COLO668 (cell line): ENCODE results near the gene CADM1.

Source experiments
- DNase-seq: peaks from one replicate; lab custom pipeline; 2025; ENCODE audit not compliant: unreplicated experiment; lab: John Stamatoyannopoulos, UW

The CADM1 gene

GRCh38 chr11:115504276-115505158 lies at the start of gene CADM1:
Gene CADM1, minus strand, starts transcription at chr11:115504415.
- peak; percentile 98 for DNase-seq

DNA sequence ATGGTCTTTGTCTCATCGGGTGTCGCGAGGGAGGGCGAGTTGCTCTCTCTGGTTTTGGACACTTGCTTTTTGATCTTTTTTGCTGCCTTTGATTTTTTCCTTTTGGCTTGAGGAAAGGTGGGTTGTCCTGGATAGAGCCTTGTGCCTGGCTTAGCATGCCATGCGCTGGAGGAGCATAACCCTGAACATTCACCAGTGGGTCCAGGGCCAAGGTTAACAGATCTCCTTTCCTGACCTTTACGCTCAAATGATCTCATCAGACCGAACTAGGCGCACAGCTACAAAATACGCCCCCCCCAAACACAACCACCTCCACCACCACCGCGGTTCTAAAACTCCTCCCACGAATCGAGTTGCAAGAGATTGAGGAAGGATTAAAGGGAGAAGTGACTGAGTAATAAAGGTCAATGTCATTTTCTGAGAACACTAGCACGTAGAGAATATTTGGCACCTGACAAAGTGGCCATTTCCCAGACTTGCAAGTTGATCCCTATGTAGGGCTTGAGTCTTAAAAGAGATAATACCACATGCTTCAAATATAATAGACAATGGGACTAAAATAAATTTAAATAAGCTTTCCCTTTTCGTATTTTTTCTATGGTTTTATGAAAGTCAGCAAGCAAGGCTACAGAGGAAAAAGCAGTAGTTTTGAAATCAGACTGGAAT lies 48.7 kb upstream of the CADM1 start:
- no peak for DNase-seq

GRCh38 chr11:115552151-115552772 lies 48.0 kb upstream of the CADM1 start:
- peak; percentile 29 for DNase-seq

- DNase-seq = no peak
Observed at GRCh38 chr11:115550291-115551059, 46.3 kb upstream of the CADM1 start.

DNA sequence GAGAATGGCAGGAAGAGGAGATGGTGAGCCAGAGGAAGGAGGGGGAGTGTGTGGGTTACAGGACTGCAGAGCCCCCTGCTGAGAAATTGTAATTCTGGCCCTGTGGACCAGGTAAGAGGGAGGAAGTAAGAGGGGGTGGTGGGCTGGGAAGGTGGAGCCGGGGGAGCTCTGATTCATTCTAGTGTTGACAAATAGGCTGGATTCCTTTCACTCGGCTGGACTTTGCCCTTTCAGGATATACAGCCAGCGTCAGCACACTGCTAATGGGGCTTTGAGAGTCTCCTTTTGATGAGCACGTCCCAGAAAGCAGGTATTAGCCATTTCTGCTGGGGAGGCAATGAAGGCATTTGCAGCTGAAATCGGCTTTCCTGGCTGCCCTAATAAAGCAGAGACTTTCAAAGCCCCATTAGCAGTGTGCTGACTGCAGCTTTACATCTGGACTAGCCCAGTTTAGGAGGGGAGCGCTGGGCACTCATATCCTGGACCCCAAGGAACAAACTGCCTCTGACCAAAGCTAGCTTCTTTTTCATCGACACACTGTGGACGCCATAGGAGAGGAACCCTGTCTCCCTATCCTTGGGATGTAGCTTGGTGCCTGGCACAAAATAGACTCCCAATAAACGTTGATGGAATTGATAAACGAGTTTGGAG lies 44.8 kb upstream of the CADM1 start:
- DNase-seq = peak; percentile 90

GRCh38 chr11:115545581-115546210 lies 41.5 kb upstream of the CADM1 start:
- no peak for DNase-seq

GRCh38 chr11:115544422-115544948 lies 40.3 kb upstream of the CADM1 start:
- DNase-seq = peak; percentile 21

DNA sequence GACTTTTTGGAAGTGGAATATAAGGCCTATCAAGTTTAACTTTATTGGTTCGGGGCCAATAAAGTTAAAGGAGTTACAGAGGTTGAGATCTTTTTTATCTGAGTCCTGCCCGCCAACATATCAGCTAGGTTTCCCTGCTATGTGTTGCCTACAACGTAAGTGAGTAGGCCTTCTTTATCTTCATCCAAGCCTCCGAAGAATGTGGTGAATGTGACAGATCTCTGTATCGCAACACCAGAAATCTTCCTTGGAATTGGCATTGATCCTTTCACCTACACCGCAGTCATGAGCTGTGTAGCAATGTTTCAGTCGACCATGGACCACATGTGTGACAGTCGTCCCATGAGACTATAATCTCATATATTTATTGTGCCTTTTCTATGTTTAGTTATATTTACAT lies 37.3 kb upstream of the CADM1 start:
- DNase-seq = no peak

DNA sequence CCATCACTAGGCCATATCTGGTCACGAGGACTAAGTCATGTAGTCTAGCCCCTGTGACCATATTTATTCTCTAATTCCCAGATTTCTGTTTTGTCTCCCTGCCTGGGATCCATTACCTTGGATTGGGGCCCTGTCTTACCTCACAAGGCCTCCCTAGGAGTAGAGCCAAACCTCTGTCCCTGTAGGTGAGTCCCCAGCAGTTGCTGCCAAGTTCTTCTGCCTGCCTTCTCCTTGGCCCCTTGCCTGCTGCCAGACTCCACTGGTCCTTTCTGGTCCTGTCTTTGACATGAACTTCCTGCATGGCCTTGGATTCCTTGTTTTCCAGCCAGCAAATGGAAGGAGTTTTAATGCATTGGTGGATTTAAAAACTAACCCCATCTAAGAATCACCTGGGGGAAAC lies 35.6 kb upstream of the CADM1 start:
- DNase-seq = no peak

DNA sequence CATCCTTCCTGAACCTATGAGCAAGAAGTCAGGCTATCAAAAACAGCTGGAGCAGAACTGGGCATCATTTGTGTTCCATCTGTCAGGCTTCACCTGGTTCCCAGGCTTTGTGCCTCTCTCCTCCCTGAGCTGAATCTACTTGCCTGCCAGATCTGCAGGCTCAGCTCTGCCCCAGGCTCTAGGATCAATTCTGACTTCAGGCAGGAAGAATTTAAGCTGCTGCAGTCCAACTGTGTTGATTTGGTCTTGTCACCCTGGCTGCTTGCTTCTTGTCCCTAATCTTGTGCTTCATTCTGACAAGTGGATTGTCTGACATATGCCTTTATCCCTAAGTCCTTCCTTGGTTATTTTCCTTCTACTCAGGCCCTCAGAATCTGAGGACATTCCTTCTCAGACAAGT lies 31.6 kb upstream of the CADM1 start:
- DNase-seq = no peak

- DNase-seq = no peak
Observed at GRCh38 chr11:115530752-115531151, 26.5 kb upstream of the CADM1 start.

DNA sequence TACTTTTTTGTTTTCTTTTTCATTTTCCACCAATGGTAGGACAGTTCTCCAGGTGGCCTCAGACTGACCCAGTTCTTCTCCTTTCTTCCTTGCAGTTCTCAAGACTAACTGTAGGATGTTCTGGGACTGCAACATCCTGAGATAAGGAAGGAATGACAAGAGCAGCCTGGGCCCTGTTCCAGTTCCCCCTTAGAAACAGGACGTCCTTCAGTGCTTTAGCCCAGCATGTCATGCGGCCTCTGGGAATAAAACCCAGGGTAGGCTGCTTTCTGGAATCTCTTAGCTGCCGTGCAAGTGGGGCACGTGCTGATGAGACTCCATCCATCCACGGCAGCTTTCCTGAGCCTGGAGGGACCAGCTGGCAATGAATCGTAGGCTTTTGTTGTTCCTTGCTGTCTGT lies 24.0 kb upstream of the CADM1 start:
- no peak for DNase-seq

GRCh38 chr11:115527534-115528125 lies 23.4 kb upstream of the CADM1 start:
- DNase-seq = peak; percentile 29

DNA sequence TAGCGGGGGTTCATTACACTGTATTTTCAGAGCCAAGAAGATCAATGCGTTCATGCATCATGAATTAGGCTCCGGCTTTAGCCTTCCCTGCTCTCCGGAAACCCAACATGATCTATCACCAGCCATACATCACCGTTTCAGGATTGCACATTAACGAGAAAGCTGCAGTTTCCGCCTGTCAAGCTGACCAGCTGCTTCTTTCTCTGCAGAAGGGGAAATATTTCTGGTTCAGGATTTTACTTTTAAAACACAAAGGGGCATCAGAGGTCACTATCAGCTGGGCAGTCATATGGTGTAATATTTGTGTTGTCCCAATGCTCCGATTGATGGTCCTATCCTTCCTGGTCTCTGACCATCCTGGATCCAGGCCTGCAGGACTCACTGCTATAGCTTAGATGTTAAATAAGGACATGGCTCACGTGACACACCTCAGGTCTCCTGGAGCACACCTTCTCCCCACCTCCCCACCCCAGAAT lies 21.4 kb upstream of the CADM1 start:
- no peak for DNase-seq

- no peak for DNase-seq
Observed at GRCh38 chr11:115524572-115524971, 20.4 kb upstream of the CADM1 start.

DNA sequence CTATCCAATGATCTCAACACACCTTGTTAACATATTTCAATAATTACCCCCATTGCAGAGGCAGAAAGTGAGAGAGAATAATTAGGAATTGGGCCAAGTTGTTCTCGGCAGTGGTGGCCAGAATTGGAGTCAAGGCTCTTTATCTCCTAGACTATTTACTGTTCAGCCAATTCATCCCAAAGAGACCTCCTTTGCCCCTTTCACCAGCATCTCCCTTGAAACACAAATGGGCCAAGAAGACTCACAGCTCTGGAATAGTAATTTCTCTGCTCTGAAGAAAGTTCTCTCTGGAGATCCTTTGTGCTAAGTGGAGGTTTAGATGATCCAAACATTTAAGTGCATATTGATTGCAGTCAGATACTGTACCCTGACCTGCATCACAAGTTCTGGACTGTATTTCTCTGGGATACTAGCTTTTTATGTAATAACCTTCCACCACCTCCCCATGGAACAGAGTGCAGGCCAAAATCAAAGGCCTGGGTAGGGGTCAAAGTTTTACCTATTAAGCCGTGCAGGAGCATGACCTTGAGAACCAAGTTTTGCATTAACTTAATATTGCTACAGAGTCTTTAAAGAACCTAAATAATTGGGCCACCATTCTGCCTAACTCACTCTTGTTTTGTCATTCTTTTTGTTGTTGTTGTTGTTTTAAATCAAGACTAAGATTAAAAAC lies 19.6 kb upstream of the CADM1 start:
- DNase-seq = no peak

GRCh38 chr11:115522302-115522701 lies 18.1 kb upstream of the CADM1 start:
- DNase-seq = no peak

- no peak for DNase-seq
Observed at GRCh38 chr11:115521825-115522224, 17.6 kb upstream of the CADM1 start.
